IMR-90 (cell line): ENCODE data around the gene ACAA2. TPM values are rescaled to one million over a fixed set of nuclear protein-coding genes. Genes with fewer than 3 reads are reported as not detected.

Experiments used
- ATAC-seq: fragments of 200-7000 bp; cut with Tn5 transposase; 2 replicates; pipeline ENCODE4 v1.9.1; 2020; ENCODE audit warnings: low read depth, mild to moderate bottlenecking, moderate library complexity
- BruUV-seq: library from RNA; stranded (reverse); fragments of 400-500 nt; replicated peaks from 2 replicates; lab custom pipeline; 2021; lab: Mats Ljungman, UMichigan
- CTCF ChIA-PET: fragments of 300-600 bp; formaldehyde crosslinking; extraction: SDS; loops from one replicate; lab custom pipeline; 2021; ENCODE audit warnings: antibody characterized with exemption; lab: Yijun Ruan, JAX
- POLR2A ChIA-PET: fragments of 300-600 bp; sonication (Branson Sonifier 250); formaldehyde crosslinking; loops from one replicate; lab custom pipeline; 2022; ENCODE audit warnings: antibody characterized with exemption; ENCODE audit not compliant: unreplicated experiment; lab: Charles Lee
- DNase-seq: peaks from one replicate; pipeline ENCODE4 v3.0.0; 2013
- H2AFZ ChIP-seq: replicated peaks from 2 replicates; pipeline ENCODE3; 2013; ENCODE audit warnings: low read length, mild to moderate bottlenecking; ENCODE audit not compliant: poor library complexity
- H2AK5ac ChIP-seq: 2 replicates; pipeline ENCODE4 v1.6.1; 2013; ENCODE audit warnings: low read depth, low read length, inconsistent platforms
- H2AK9ac ChIP-seq: replicated peaks from 2 replicates; pipeline ENCODE3; 2013; ENCODE audit warnings: mild to moderate bottlenecking, low read depth, low read length, moderate library complexity; ENCODE audit not compliant: poor library complexity
- H2BK120ac ChIP-seq: 2 replicates; pipeline ENCODE4 v1.6.1; 2013; ENCODE audit warnings: low read depth, low read length, inconsistent platforms
- H2BK15ac ChIP-seq: 3 replicates; pipeline ENCODE4 v1.6.1; 2013; ENCODE audit warnings: low read depth, low read length, inconsistent platforms
- H2BK20ac ChIP-seq: 2 replicates; pipeline ENCODE4 v1.6.1; 2013; ENCODE audit warnings: low read depth, mild to moderate bottlenecking, inconsistent platforms, low read length, moderate library complexity
- H2BK5ac ChIP-seq: 2 replicates; pipeline ENCODE4 v1.6.1; 2013; ENCODE audit warnings: mild to moderate bottlenecking, low read depth, low read length, inconsistent platforms; ENCODE audit not compliant: poor library complexity, severe bottlenecking
- H3K14ac ChIP-seq: replicated peaks from 2 replicates; pipeline ENCODE4 v1.6.1; 2013; ENCODE audit warnings: low read depth, low read length, inconsistent platforms
- H3K18ac ChIP-seq: 2 replicates; pipeline ENCODE4 v1.6.1; 2013; ENCODE audit warnings: low read depth, low read length, control low read depth
- H3K23ac ChIP-seq: 2 replicates; pipeline ENCODE4 v1.6.1; 2013; ENCODE audit warnings: low read depth, low read length, inconsistent platforms
- H3K27ac ChIP-seq: 2 replicates; pipeline ENCODE4 v1.5.1; 2013; ENCODE audit warnings: mild to moderate bottlenecking, control low read depth, low read length; ENCODE audit not compliant: insufficient read depth
- H3K27me3 ChIP-seq: 2 replicates; pipeline ENCODE4 v1.6.1; 2013; ENCODE audit warnings: low read length; ENCODE audit not compliant: control insufficient read depth, insufficient read depth
- H3K36me3 ChIP-seq: 2 replicates; pipeline ENCODE4 v1.6.1; 2013; ENCODE audit warnings: low read length, mixed read lengths; ENCODE audit not compliant: control insufficient read depth, insufficient read depth
- H3K4ac ChIP-seq: 2 replicates; pipeline ENCODE4 v1.6.1; 2013; ENCODE audit warnings: low read depth, low read length, inconsistent platforms
- H3K4me1 ChIP-seq: 2 replicates; pipeline ENCODE4 v1.6.1; 2013; ENCODE audit warnings: low read length, mixed read lengths; ENCODE audit not compliant: control insufficient read depth, insufficient read depth
- H3K4me2 ChIP-seq: 2 replicates; pipeline ENCODE4 v1.6.1; 2013; ENCODE audit warnings: low read depth, mild to moderate bottlenecking, control low read depth, low read length, moderate library complexity
- H3K4me3 ChIP-seq: 2 replicates; pipeline ENCODE4 v1.5.1; 2013; ENCODE audit warnings: low read depth, mild to moderate bottlenecking, control low read depth, low read length, moderate library complexity; ENCODE audit not compliant: insufficient read depth
- H3K56ac ChIP-seq: 2 replicates; pipeline ENCODE4 v1.6.1; 2013; ENCODE audit warnings: low read length, inconsistent platforms; ENCODE audit not compliant: insufficient read depth; ENCODE audit errors: extremely low read depth
- H3K79me1 ChIP-seq, 2 experiments: 2 replicates each; pipeline ENCODE4 v1.6.1; 2013; ENCODE audit warnings: low read length in 2 of 2, inconsistent platforms in 1 of 2, low read depth in 1 of 2
- H3K9ac ChIP-seq: 2 replicates; pipeline ENCODE4 v1.6.1; 2013; ENCODE audit warnings: low read depth, low read length, control low read depth
- H3K9me1 ChIP-seq: 2 replicates; pipeline ENCODE4 v1.6.1; 2013; ENCODE audit warnings: low read length, inconsistent platforms; ENCODE audit not compliant: insufficient read depth
- H3K9me3 ChIP-seq: 2 replicates; pipeline ENCODE4 v1.6.1; 2013; ENCODE audit warnings: low read length; ENCODE audit not compliant: control insufficient read depth, insufficient read depth
- H4K20me1 ChIP-seq: 2 replicates; pipeline ENCODE4 v1.6.1; 2013; ENCODE audit warnings: low read length, inconsistent platforms; ENCODE audit not compliant: insufficient read depth
- H4K5ac ChIP-seq: 2 replicates; pipeline ENCODE4 v1.6.1; 2013; ENCODE audit warnings: mild to moderate bottlenecking, low read depth, low read length, control low read depth
- H4K8ac ChIP-seq, 2 experiments: 2 replicates each; pipeline ENCODE4 v1.6.1; 2013; ENCODE audit warnings: low read depth in 2 of 2, low read length in 2 of 2, control low read depth in 1 of 2, inconsistent platforms in 1 of 2
- H4K91ac ChIP-seq: 2 replicates; pipeline ENCODE4 v1.6.1; 2013; ENCODE audit warnings: low read depth, low read length, inconsistent platforms; ENCODE audit not compliant: insufficient read depth
- BHLHE40 ChIP-seq: fragments of 150-350 bp; IDR thresholded peaks from 2 replicates; pipeline ENCODE4 v1.6.1; 2016; ENCODE audit warnings: mild to moderate bottlenecking, low read depth, low read length
- CEBPB ChIP-seq: IDR thresholded peaks from 2 replicates; pipeline ENCODE4 v1.6.1; 2012; ENCODE audit warnings: low read depth, low read length, improper control_type of control experiment
- CHD1 ChIP-seq: IDR thresholded peaks from 2 replicates; pipeline ENCODE4 v1.6.1; 2012; ENCODE audit warnings: low read depth, low read length, improper control_type of control experiment
- FOS ChIP-seq: fragments of 150-350 bp; IDR thresholded peaks from 2 replicates; pipeline ENCODE4 v1.6.1; 2016; ENCODE audit warnings: low read depth, low read length
- MAFK ChIP-seq: IDR thresholded peaks from 2 replicates; pipeline ENCODE4 v1.6.1; 2012; ENCODE audit warnings: low read depth, low read length, improper control_type of control experiment
- MAZ ChIP-seq: IDR thresholded peaks from 2 replicates; pipeline ENCODE4 v1.6.1; 2012; ENCODE audit warnings: low read depth, mild to moderate bottlenecking, low read length, improper control_type of control experiment, moderate library complexity, borderline replicate concordance
- MXI1 ChIP-seq: IDR thresholded peaks from 2 replicates; pipeline ENCODE4 v1.6.1; 2012; ENCODE audit warnings: low read depth, mild to moderate bottlenecking, low read length, moderate library complexity, borderline replicate concordance
- NFE2L2 ChIP-seq: fragments of 150-350 bp; IDR thresholded peaks from 2 replicates; pipeline ENCODE4 v1.6.1; 2016; ENCODE audit warnings: low read depth, mild to moderate bottlenecking, low read length
- POLR2A ChIP-seq: IDR thresholded peaks from 2 replicates; pipeline ENCODE4 v1.6.1; 2012; ENCODE audit warnings: mild to moderate bottlenecking, low read depth, low read length
- RAD21 ChIP-seq: IDR thresholded peaks from 2 replicates; pipeline ENCODE4 v1.6.1; 2012; ENCODE audit warnings: low read length, improper control_type of control experiment
- RCOR1 ChIP-seq: IDR thresholded peaks from 2 replicates; pipeline ENCODE4 v1.6.1; 2012; ENCODE audit warnings: mild to moderate bottlenecking, low read length, improper control_type of control experiment; ENCODE audit not compliant: insufficient replicate concordance
- RFX5 ChIP-seq: IDR thresholded peaks from 2 replicates; pipeline ENCODE4 v1.8.0; 2012; ENCODE audit warnings: low read depth, mild to moderate bottlenecking, low read length, moderate library complexity
- SMC3 ChIP-seq: fragments of 150-350 bp; IDR thresholded peaks from 2 replicates; pipeline ENCODE4 v1.6.1; 2016; ENCODE audit warnings: low read depth, mild to moderate bottlenecking, antibody characterized with exemption, low read length, moderate library complexity
- WGBS, 2 experiments: methylation state at CpG; one replicate each; pipeline versions ENCODE4 v1.1.5 to v1.1.7; 2013; ENCODE audit warnings: missing lambda C conversion rate in 2 of 2; ENCODE audit not compliant: insufficient read length in 1 of 2; ENCODE audit errors: extremely low coverage in 2 of 2; 5-methylcytosine and 5-hydroxymethylcytosine counted together
- dilution Hi-C: fragments of 300-500 bp; cut with HindIII; formaldehyde crosslinking; loops from one replicate; pipeline ENCODE4 v1.14.3; 2018; ENCODE audit warnings: low sequenced_read_pairs; ENCODE audit not compliant: unreplicated experiment
- in situ Hi-C: fragments of 300-500 bp; cut with MboI; formaldehyde crosslinking; loops from 3 replicates; pipeline ENCODE4 v1.14.3; 2019; ENCODE audit warnings: low sequenced_read_pairs, inconsistent platforms, mixed read lengths
- intact Hi-C: fragments of 100-400 bp; cut with micrococcal nuclease; formaldehyde crosslinking; loops from 2 replicates; pipeline ENCODE4 v1.10.0; 2022
- polyA plus RNA-seq, 3 experiments: library from polyadenylated mRNA; depleted of rRNA; stranded (reverse); fragments of >200 nt; gene quantifications; 2 replicates each; pipeline ENCODE4 v1.2.3, GENCODE V29; 2012; ENCODE audit warnings: low replicate concordance in 1 of 3
- total RNA-seq: library from RNA; depleted of rRNA; stranded (reverse); fragments of >200 nt; gene quantifications from 2 replicates; pipeline ENCODE4 v1.2.3, GENCODE V29; 2012
- TF ChIP-seq, protein P1 (sequence below): fragments of 150-350 bp; IDR thresholded peaks from 2 replicates; pipeline ENCODE4 v1.6.1; 2017; ENCODE audit warnings: mild to moderate bottlenecking, antibody characterized with exemption, low read length, low read depth
- TF ChIP-seq, protein P2 (sequence below): conservative IDR thresholded peaks from 2 replicates; pipeline ENCODE4 v1.5.1; 2012; ENCODE audit warnings: mild to moderate bottlenecking, low read depth, low read length, improper control_type of control experiment
- TF ChIP-seq, protein P3 (sequence below): fragments of 150-350 bp; IDR thresholded peaks from 2 replicates; pipeline ENCODE4 v1.6.1; 2016; ENCODE audit warnings: low read depth, mild to moderate bottlenecking, low read length, moderate library complexity, borderline replicate concordance

Gene ACAA2
- total and polyA plus RNA-seq, 2 of the 4 experiments (the other 2 are of a cell fraction) = 24.4 to 61.5 TPM

DNA sequence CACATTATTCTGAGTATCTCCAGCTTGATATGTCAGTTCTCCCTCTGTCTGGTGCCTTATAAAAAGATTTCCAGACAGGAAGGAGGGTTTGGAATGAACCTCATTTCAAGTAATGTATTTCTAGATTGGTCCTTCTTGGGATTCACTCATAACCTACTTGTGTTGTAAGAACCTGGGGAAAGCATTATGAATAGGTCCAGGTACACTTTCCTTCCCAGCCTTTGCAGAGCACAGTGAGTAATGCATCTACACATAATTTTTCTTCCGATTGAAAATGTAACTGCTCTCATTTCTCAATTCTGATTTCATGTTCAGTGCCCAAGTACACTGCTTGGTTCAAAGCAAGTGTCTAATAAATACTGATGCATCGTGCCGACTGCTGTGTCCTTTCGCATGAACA lies 25.0 kb upstream of the ACAA2 start:
- Histone ChIP-seq H2BK5ac (no peak overlapping the region), H4K5ac (no peak overlapping the region), H3K9me3 (no peaks in the 10 kb centered on the region), H3K79me1 (0 out of 4 replicates have a peak, but pooled peaks cover 0 to 2% of the 10 kb centered on the region in 2 experiments), H3K36me3 (no peaks in the 10 kb centered on the region), H3K27ac (no peak overlapping the region), H2AK5ac (no peak overlapping the region), H3K4me2 (no peak overlapping the region), H4K8ac (no peak overlapping the region), H2BK15ac (no peak overlapping the region), H2AFZ (no peak overlapping the region), H4K20me1 (no peaks in the 10 kb centered on the region), H3K27me3 (no peaks in the 10 kb centered on the region), H3K23ac (no peak overlapping the region), H4K91ac (no peak overlapping the region), H3K18ac (no peak overlapping the region), H3K4me1 (peaks cover 8% of the 10 kb centered on the region), H2BK120ac (no peak overlapping the region), H3K56ac (no peak overlapping the region), H3K4me3 (no peak overlapping the region), H2AK9ac (no peak overlapping the region), H2BK20ac (no peak overlapping the region), H3K9ac (no peak overlapping the region), H3K9me1 (peaks cover 10% of the 10 kb centered on the region; the same call in 1 of the 2 replicates), H3K4ac (no peak overlapping the region), H3K14ac (no peak overlapping the region)
- TF ChIP-seq CEBPB = no peak
- TF ChIP-seq MXI1 = no peak
- no peak for TF ChIP-seq NFE2L2
- TF ChIP-seq, protein P1, sequence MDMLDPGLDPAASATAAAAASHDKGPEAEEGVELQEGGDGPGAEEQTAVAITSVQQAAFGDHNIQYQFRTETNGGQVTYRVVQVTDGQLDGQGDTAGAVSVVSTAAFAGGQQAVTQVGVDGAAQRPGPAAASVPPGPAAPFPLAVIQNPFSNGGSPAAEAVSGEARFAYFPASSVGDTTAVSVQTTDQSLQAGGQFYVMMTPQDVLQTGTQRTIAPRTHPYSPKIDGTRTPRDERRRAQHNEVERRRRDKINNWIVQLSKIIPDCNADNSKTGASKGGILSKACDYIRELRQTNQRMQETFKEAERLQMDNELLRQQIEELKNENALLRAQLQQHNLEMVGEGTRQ = no peak
- TF ChIP-seq POLR2A = no peak
- TF ChIP-seq, protein P2, sequence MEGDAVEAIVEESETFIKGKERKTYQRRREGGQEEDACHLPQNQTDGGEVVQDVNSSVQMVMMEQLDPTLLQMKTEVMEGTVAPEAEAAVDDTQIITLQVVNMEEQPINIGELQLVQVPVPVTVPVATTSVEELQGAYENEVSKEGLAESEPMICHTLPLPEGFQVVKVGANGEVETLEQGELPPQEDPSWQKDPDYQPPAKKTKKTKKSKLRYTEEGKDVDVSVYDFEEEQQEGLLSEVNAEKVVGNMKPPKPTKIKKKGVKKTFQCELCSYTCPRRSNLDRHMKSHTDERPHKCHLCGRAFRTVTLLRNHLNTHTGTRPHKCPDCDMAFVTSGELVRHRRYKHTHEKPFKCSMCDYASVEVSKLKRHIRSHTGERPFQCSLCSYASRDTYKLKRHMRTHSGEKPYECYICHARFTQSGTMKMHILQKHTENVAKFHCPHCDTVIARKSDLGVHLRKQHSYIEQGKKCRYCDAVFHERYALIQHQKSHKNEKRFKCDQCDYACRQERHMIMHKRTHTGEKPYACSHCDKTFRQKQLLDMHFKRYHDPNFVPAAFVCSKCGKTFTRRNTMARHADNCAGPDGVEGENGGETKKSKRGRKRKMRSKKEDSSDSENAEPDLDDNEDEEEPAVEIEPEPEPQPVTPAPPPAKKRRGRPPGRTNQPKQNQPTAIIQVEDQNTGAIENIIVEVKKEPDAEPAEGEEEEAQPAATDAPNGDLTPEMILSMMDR = no peak
- TF ChIP-seq FOS = no peak
- no peak for TF ChIP-seq RAD21
- no peak for TF ChIP-seq CHD1
- TF ChIP-seq MAZ = no peak
- TF ChIP-seq MAFK = no peak
- TF ChIP-seq, protein P3, sequence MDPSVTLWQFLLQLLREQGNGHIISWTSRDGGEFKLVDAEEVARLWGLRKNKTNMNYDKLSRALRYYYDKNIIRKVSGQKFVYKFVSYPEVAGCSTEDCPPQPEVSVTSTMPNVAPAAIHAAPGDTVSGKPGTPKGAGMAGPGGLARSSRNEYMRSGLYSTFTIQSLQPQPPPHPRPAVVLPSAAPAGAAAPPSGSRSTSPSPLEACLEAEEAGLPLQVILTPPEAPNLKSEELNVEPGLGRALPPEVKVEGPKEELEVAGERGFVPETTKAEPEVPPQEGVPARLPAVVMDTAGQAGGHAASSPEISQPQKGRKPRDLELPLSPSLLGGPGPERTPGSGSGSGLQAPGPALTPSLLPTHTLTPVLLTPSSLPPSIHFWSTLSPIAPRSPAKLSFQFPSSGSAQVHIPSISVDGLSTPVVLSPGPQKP = no peak
- TF ChIP-seq RFX5 = no peak
- no peak for TF ChIP-seq BHLHE40
- TF ChIP-seq SMC3 = no peak
- no peak for TF ChIP-seq RCOR1
- no TSS peak for BruUV-seq
- ATAC-seq (no peak), DNase-seq (no peak)
- in situ Hi-C loops (no loop called here), intact Hi-C loops (no loop called here), dilution Hi-C loops (no loop called here)
- 80% methylated on average over 1 of the region's 4 CpGs; no CpG with 5 or more reads in 1 of the 2 experiments for WGBS, 2 experiments
- CTCF ChIA-PET = no interaction called here
- POLR2A ChIA-PET = interaction anchor here (0.5 kb wide), 1 partner anchor 24 kb away, joined by 4 read pairs; no protein-coding TSS in a partner anchor
